Measurements from ENCODE around the gene ANKRD17. TPM values are rescaled to one million over a fixed set of nuclear protein-coding genes. Genes with fewer than 3 reads are reported as not detected.
"Not testable (repeated sequence)": the region's sequence is repeated elsewhere in the genome, so short reads cannot be mapped to it uniquely, and the experiment has no call there.

Gene ANKRD17
- total RNA-seq, 2 experiments from 2014 or later, result 58.4 to 63.7 TPM

GRCh38 chr4:73222466-73223257, 35.9 kb downstream of the ANKRD17 start:
- peak; percentile 100 for ATAC-seq

GRCh38 chr4:73221734-73222133, 36.9 kb downstream of the ANKRD17 start:
- H3K36me3 Mint-ChIP-seq (ENCODE audit: low read depth), result peaks cover 11% of the 10 kb centered on the region
- ATAC-seq (no peak), DNase-seq (no peak)
- H3K4me1 Mint-ChIP-seq, result peaks cover 29% of the 10 kb centered on the region
- no peaks in the 10 kb centered on the region for H3K27me3 Mint-ChIP-seq
- ChIA-PET POLR2A (interaction anchor here (0.9 kb wide), 1 partner anchor 11 kb away, joined by 4 read pairs; no protein-coding TSS in a partner anchor), CTCF (interaction anchor here (1.1 to 1.8 kb wide), 5 partner anchors 10 to 151 kb away, joined by 3 to 5 read pairs (median 4); no protein-coding TSS in a partner anchor)
- peak overlapping the region; percentile 49 for H3K4me3 Mint-ChIP-seq
- no peaks in the 10 kb centered on the region for H3K9me3 Mint-ChIP-seq (ENCODE audit: low read depth)
- intact Hi-C loops (cut with DNase I, micrococcal nuclease), result loop anchor here (2.0 kb wide), 2 partner anchors 23 to 37 kb away; partner anchors contain the start of gene ANKRD17 (in 1 of the 2)
- peak overlapping the region; percentile 40 for H3K27ac Mint-ChIP-seq

More at GRCh38 chr4:73222466-73223257, 35.9 kb downstream of the ANKRD17 start:
- Mint-ChIP-seq H3K4me1 (peaks cover 27% of the 10 kb centered on the region), H3K27ac (no peak overlapping the region), H3K27me3 (no peaks in the 10 kb centered on the region), H3K4me3 (no peak overlapping the region), H3K36me3 (ENCODE audit: low read depth) (peaks cover 8% of the 10 kb centered on the region), H3K9me3 (ENCODE audit: low read depth) (no peaks in the 10 kb centered on the region)
- intact Hi-C loops (cut with DNase I, micrococcal nuclease), result loop anchor here (1.0 to 2.0 kb wide), 4 partner anchors 22 to 153 kb away; partner anchors contain the start of genes ANKRD17 (in 1 of the 2) and COX18 (in 1 of the 2)
- ChIA-PET CTCF (interaction anchor here (0.8 to 1.6 kb wide), 7 partner anchors 9 to 152 kb away, joined by 3 to 5 read pairs (median 4); no protein-coding TSS in a partner anchor), POLR2A (no interaction called here)
- DNase-seq, result peak; percentile 65

- intact Hi-C loops (cut with DNase I, micrococcal nuclease), result no loop called here
Measured at GRCh38 chr4:73220815-73221214, 37.8 kb downstream of the ANKRD17 start.

GRCh38 chr4:73213916-73214653, 44.5 kb downstream of the ANKRD17 start:
- CTCF ChIA-PET, result no interaction called here
- H3K36me3 Mint-ChIP-seq (ENCODE audit: low read depth), result peaks cover 28% of the 10 kb centered on the region
- POLR2A ChIA-PET, result no interaction called here
- H3K4me1 Mint-ChIP-seq, result peaks cover 34% of the 10 kb centered on the region
- intact Hi-C loops (cut with DNase I, micrococcal nuclease), result no loop called here
- no peak overlapping the region for H3K27ac Mint-ChIP-seq
- no peaks in the 10 kb centered on the region for H3K27me3 Mint-ChIP-seq
- H3K4me3 Mint-ChIP-seq, result no peak overlapping the region
- no peak for ATAC-seq
- no peak for DNase-seq
- H3K9me3 Mint-ChIP-seq (ENCODE audit: low read depth), result no peaks in the 10 kb centered on the region

More at GRCh38 chr4:73220815-73221214, 37.8 kb downstream of the ANKRD17 start:
- Mint-ChIP-seq H3K27me3 (no peaks in the 10 kb centered on the region), H3K4me3 (no peak overlapping the region), H3K4me1 (peaks cover 30% of the 10 kb centered on the region), H3K27ac (no peak overlapping the region), H3K9me3 (ENCODE audit: low read depth) (no peaks in the 10 kb centered on the region), H3K36me3 (ENCODE audit: low read depth) (peaks cover 14% of the 10 kb centered on the region)
- CTCF ChIA-PET, result interaction anchor here (1.8 kb wide), 1 partner anchor 9 kb away, joined by 5 read pairs; no protein-coding TSS in a partner anchor
- ATAC-seq (no peak), DNase-seq (no peak)
- POLR2A ChIA-PET, result no interaction called here

- Mint-ChIP-seq H3K27me3 (no peaks in the 10 kb centered on the region), H3K4me1 (peaks cover 41% of the 10 kb centered on the region), H3K9me3 (ENCODE audit: low read depth) (no peaks in the 10 kb centered on the region), H3K36me3 (ENCODE audit: low read depth) (peaks cover 35% of the 10 kb centered on the region), H3K27ac (no peak overlapping the region), H3K4me3 (no peak overlapping the region)
- ATAC-seq, result no peak
- no peak for DNase-seq
- intact Hi-C loops (cut with DNase I, micrococcal nuclease), result no loop called here
- CTCF ChIA-PET, result interaction anchor here (2.3 kb wide), 1 partner anchor 20 kb away, joined by 8 read pairs; no protein-coding TSS in a partner anchor
- POLR2A ChIA-PET, result no interaction called here
Measured at GRCh38 chr4:73212982-73213730, 45.4 kb downstream of the ANKRD17 start.

- Mint-ChIP-seq H3K27ac (no peak overlapping the region), H3K27me3 (no peaks in the 10 kb centered on the region), H3K36me3 (ENCODE audit: low read depth) (peaks cover 35% of the 10 kb centered on the region), H3K9me3 (ENCODE audit: low read depth) (peaks cover 3% of the 10 kb centered on the region), H3K4me1 (peaks cover 42% of the 10 kb centered on the region), H3K4me3 (no peak overlapping the region)
- ChIA-PET POLR2A (no interaction called here), CTCF (interaction anchor here (0.6 to 2.3 kb wide), 6 partner anchors 9 to 1313 kb away, joined by 3 to 8 read pairs (median 4); no protein-coding TSS in a partner anchor)
- peak; percentile 21 for DNase-seq
- ATAC-seq, result peak; percentile 82
- intact Hi-C loops (cut with DNase I, micrococcal nuclease), result no loop called here
Measured at GRCh38 chr4:73211968-73212367, 46.6 kb downstream of the ANKRD17 start.

GRCh38 chr4:73208376-73208775, 50.2 kb downstream of the ANKRD17 start:
- ATAC-seq (no peak), DNase-seq (no peak)
- ChIA-PET POLR2A (no interaction called here), CTCF (interaction anchor here (1.0 to 1.3 kb wide), 2 partner anchors 9 to 11 kb away, joined by 3 to 4 read pairs; no protein-coding TSS in a partner anchor)
- intact Hi-C loops (cut with DNase I, micrococcal nuclease), result no loop called here
- Mint-ChIP-seq H3K4me1 (peaks cover 48% of the 10 kb centered on the region), H3K9me3 (ENCODE audit: low read depth) (peaks cover 9% of the 10 kb centered on the region), H3K27ac (no peak overlapping the region), H3K4me3 (no peak overlapping the region), H3K27me3 (no peaks in the 10 kb centered on the region), H3K36me3 (ENCODE audit: low read depth) (peaks cover 48% of the 10 kb centered on the region)

GRCh38 chr4:73206236-73206635, 52.4 kb downstream of the ANKRD17 start:
- no peak for ATAC-seq
- CTCF ChIA-PET, result no interaction called here
- intact Hi-C loops (cut with DNase I, micrococcal nuclease), result no loop called here
- Mint-ChIP-seq H3K27me3 (no peaks in the 10 kb centered on the region), H3K4me1 (peaks cover 47% of the 10 kb centered on the region), H3K9me3 (ENCODE audit: low read depth) (peaks cover 12% of the 10 kb centered on the region), H3K27ac (peak overlapping the region; percentile 39), H3K4me3 (no peak overlapping the region), H3K36me3 (ENCODE audit: low read depth) (peaks cover 58% of the 10 kb centered on the region)
- POLR2A ChIA-PET, result no interaction called here
- DNase-seq, result no peak

- Mint-ChIP-seq H3K9me3 (ENCODE audit: low read depth) (peaks cover 12% of the 10 kb centered on the region), H3K27me3 (no peaks in the 10 kb centered on the region), H3K36me3 (ENCODE audit: low read depth) (peaks cover 54% of the 10 kb centered on the region), H3K27ac (no peak overlapping the region), H3K4me3 (no peak overlapping the region), H3K4me1 (peaks cover 45% of the 10 kb centered on the region)
- no peak for DNase-seq
- intact Hi-C loops (cut with DNase I, micrococcal nuclease), result no loop called here
- ChIA-PET CTCF (no interaction called here), POLR2A (no interaction called here)
- no peak for ATAC-seq
Measured at GRCh38 chr4:73205482-73205881, 53.1 kb downstream of the ANKRD17 start.

- POLR2A ChIA-PET; H3K4me3 Mint-ChIP-seq; ATAC-seq; H3K27me3 Mint-ChIP-seq; H3K27ac Mint-ChIP-seq; CTCF ChIA-PET; DNase-seq; intact Hi-C loops (cut with DNase I, micrococcal nuclease): not testable (repeated sequence)
- Mint-ChIP-seq H3K4me1 (peaks cover 44% of the 10 kb centered on the region), H3K9me3 (ENCODE audit: low read depth) (peaks cover 12% of the 10 kb centered on the region), H3K36me3 (ENCODE audit: low read depth) (peaks cover 57% of the 10 kb centered on the region)
Measured at GRCh38 chr4:73203976-73204375, 54.6 kb downstream of the ANKRD17 start.

- Mint-ChIP-seq H3K36me3 (ENCODE audit: low read depth) (peaks cover 26% of the 10 kb centered on the region), H3K27me3 (no peaks in the 10 kb centered on the region), H3K4me1 (peaks cover 29% of the 10 kb centered on the region), H3K9me3 (ENCODE audit: low read depth) (no peaks in the 10 kb centered on the region), H3K4me3 (no peak overlapping the region), H3K27ac (no peak overlapping the region)
- ChIA-PET POLR2A (no interaction called here), CTCF (interaction anchor here (0.6 to 1.7 kb wide), 4 partner anchors 8 to 69 kb away, joined by 3 to 7 read pairs (median 3); no protein-coding TSS in a partner anchor)
- DNase-seq (no peak), ATAC-seq (no peak)
- intact Hi-C loops (cut with DNase I, micrococcal nuclease), result no loop called here
Measured at GRCh38 chr4:73197220-73197619, 61.4 kb downstream of the ANKRD17 start.
